ENCODE data around the gene PROKR1.
"Not testable (repeated sequence)": the region's sequence is repeated elsewhere in the genome, so short reads cannot be mapped to it uniquely, and the experiment has no call there.

Gene PROKR1

GRCh38 chr2:68643011-68643873, at the start of gene PROKR1:
PROKR1 (plus strand) TSS chr2:68643579; CDS start chr2:68645822, 2,243 bp downstream.
- FAIRE-seq (no peak), DNase-seq (ENCODE audit: insufficient read length, low spot score) (peak; percentile 21)

- DNase-seq (ENCODE audit: insufficient read length, low spot score) (no peak), FAIRE-seq (no peak)
Measured at GRCh38 chr2:68594041-68594440, 49.3 kb upstream of the PROKR1 start.

- FAIRE-seq (no peak), DNase-seq (ENCODE audit: insufficient read length, low spot score) (peak; percentile 26)
Measured at GRCh38 chr2:68594674-68595492, 48.5 kb upstream of the PROKR1 start.

GRCh38 chr2:68595493-68595785, 47.9 kb upstream of the PROKR1 start:
- FAIRE-seq; DNase-seq (ENCODE audit: insufficient read length, low spot score): not testable (repeated sequence)

GRCh38 chr2:68600495-68600894, 42.9 kb upstream of the PROKR1 start:
- not testable (repeated sequence) for DNase-seq (ENCODE audit: insufficient read length, low spot score); FAIRE-seq

GRCh38 chr2:68603059-68603458, 40.3 kb upstream of the PROKR1 start:
- DNase-seq (ENCODE audit: insufficient read length, low spot score): no peak
- FAIRE-seq: no peak

- no peak for FAIRE-seq
- no peak for DNase-seq (ENCODE audit: insufficient read length, low spot score)
Measured at GRCh38 chr2:68604077-68604476, 39.3 kb upstream of the PROKR1 start.

GRCh38 chr2:68605939-68606338, 37.4 kb upstream of the PROKR1 start:
- FAIRE-seq (no peak), DNase-seq (ENCODE audit: insufficient read length, low spot score) (no peak)

- FAIRE-seq (no peak), DNase-seq (ENCODE audit: insufficient read length, low spot score) (no peak)
Measured at GRCh38 chr2:68606759-68607158, 36.6 kb upstream of the PROKR1 start.

- DNase-seq (ENCODE audit: insufficient read length, low spot score): no peak
- FAIRE-seq: no peak
Measured at GRCh38 chr2:68607837-68608236, 35.5 kb upstream of the PROKR1 start.

- FAIRE-seq (no peak), DNase-seq (ENCODE audit: insufficient read length, low spot score) (no peak)
Measured at GRCh38 chr2:68612765-68613519, 30.4 kb upstream of the PROKR1 start.

GRCh38 chr2:68620772-68621171, 22.6 kb upstream of the PROKR1 start:
- DNase-seq (ENCODE audit: insufficient read length, low spot score) (no peak), FAIRE-seq (no peak)

- no peak for FAIRE-seq
- no peak for DNase-seq (ENCODE audit: insufficient read length, low spot score)
Measured at GRCh38 chr2:68623820-68624219, 19.6 kb upstream of the PROKR1 start.

GRCh38 chr2:68627615-68628014, 15.8 kb upstream of the PROKR1 start:
- no peak for FAIRE-seq

GRCh38 chr2:68632021-68632420, 11.4 kb upstream of the PROKR1 start:
- FAIRE-seq (no peak), DNase-seq (ENCODE audit: insufficient read length, low spot score) (no peak)

More at GRCh38 chr2:68627615-68628014, 15.8 kb upstream of the PROKR1 start:
- no peak for DNase-seq (ENCODE audit: insufficient read length, low spot score)

- DNase-seq (ENCODE audit: insufficient read length, low spot score) (no peak), FAIRE-seq (no peak)
Measured at GRCh38 chr2:68637047-68637446, 6.3 kb upstream of the PROKR1 start.

- FAIRE-seq: no peak
- DNase-seq (ENCODE audit: insufficient read length, low spot score): no peak
Measured at GRCh38 chr2:68643874-68644485, 601 bp downstream of the PROKR1 start.

- no peak for FAIRE-seq
- no peak for DNase-seq (ENCODE audit: insufficient read length, low spot score)
Measured at GRCh38 chr2:68645523-68645922, 2.1 kb downstream of the PROKR1 start.

GRCh38 chr2:68646303-68646702, 2.9 kb downstream of the PROKR1 start:
- no peak for DNase-seq (ENCODE audit: insufficient read length, low spot score)
- FAIRE-seq: no peak

- no peak for FAIRE-seq
- DNase-seq (ENCODE audit: insufficient read length, low spot score): no peak
Measured at GRCh38 chr2:68650645-68651044, 7.3 kb downstream of the PROKR1 start.

GRCh38 chr2:68653034-68653433, 9.7 kb downstream of the PROKR1 start:
- FAIRE-seq (no peak), DNase-seq (ENCODE audit: insufficient read length, low spot score) (no peak)

All from HTR-8/SVneo (cell line).